Neutrophil (primary cell): Measurements from ENCODE around the gene PRR33.

ENCODE experiments used
- H3K27ac ChIP-seq: fragments of 200-600 bp; sonication (generic); 2 replicates; pipeline ENCODE4 v1.5.1; 2016; ENCODE audit warnings: mild to moderate bottlenecking, moderate library complexity
- H3K27me3 ChIP-seq: fragments of 200-600 bp; sonication (generic); 2 replicates; pipeline ENCODE4 v1.6.0; 2016; ENCODE audit warnings: mild to moderate bottlenecking
- H3K36me3 ChIP-seq: fragments of 200-600 bp; sonication (generic); 2 replicates; pipeline ENCODE4 v1.5.1; 2017
- H3K4me1 ChIP-seq, 2 experiments: fragments of 200-600 bp in 1 of 2; sonication (generic) in 1 of 2; 1 replicate in 1 of 2; 2 replicates in 1 of 2; pipeline versions ENCODE4 v1.5.1 to v1.6.1; 2013 to 2016; ENCODE audit warnings: low read depth in 1 of 2, low read length in 1 of 2, mild to moderate bottlenecking in 1 of 2, moderate library complexity in 1 of 2; ENCODE audit not compliant: control insufficient read depth in 1 of 2, insufficient read depth in 1 of 2
- H3K4me3 ChIP-seq, 2 experiments: fragments of 200-600 bp in 1 of 2; sonication (generic) in 1 of 2; 1 replicate in 1 of 2; 2 replicates in 1 of 2; pipeline ENCODE4 v1.5.1; 2013 to 2016; ENCODE audit warnings: low read depth in 1 of 2, low read length in 1 of 2, mild to moderate bottlenecking in 1 of 2, moderate library complexity in 1 of 2
- H3K9me3 ChIP-seq: fragments of 200-600 bp; sonication (generic); 2 replicates; pipeline ENCODE4 v1.5.1; 2016
- TF ChIP-seq, protein P1 (sequence below): fragments of 200-600 bp; sonication (generic); IDR thresholded peaks from 2 replicates; pipeline ENCODE4 v1.5.1; 2016; ENCODE audit warnings: antibody characterized with exemption

Gene PRR33

DNA sequence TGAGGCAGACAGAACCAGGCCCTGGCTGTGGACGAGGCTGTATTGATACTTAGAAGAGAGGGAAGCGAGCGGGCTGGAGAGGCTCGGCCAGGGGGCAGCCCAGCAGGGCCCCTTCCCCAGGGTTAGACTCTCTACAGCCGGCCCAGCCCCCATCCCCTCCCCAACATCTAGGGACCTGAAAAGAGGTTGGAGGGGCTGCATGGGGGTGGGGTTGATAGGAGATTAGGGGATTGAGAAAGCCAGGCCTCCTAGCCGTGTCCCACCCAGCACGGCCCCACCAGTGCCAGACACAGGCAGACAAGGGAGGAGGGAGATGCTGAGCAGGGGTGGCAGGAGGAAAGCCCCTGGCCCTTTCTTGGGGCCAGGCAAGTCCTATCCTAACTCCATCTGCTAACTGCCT lies 33.1 kb downstream of the PRR33 start:
- peak overlapping the region; percentile 100 for H3K27ac ChIP-seq
- H3K27me3 ChIP-seq = no peaks in the 10 kb centered on the region
- H3K36me3 ChIP-seq = peaks cover 90% of the 10 kb centered on the region
- no peaks in the 10 kb centered on the region for H3K9me3 ChIP-seq
- TF ChIP-seq, protein P1, sequence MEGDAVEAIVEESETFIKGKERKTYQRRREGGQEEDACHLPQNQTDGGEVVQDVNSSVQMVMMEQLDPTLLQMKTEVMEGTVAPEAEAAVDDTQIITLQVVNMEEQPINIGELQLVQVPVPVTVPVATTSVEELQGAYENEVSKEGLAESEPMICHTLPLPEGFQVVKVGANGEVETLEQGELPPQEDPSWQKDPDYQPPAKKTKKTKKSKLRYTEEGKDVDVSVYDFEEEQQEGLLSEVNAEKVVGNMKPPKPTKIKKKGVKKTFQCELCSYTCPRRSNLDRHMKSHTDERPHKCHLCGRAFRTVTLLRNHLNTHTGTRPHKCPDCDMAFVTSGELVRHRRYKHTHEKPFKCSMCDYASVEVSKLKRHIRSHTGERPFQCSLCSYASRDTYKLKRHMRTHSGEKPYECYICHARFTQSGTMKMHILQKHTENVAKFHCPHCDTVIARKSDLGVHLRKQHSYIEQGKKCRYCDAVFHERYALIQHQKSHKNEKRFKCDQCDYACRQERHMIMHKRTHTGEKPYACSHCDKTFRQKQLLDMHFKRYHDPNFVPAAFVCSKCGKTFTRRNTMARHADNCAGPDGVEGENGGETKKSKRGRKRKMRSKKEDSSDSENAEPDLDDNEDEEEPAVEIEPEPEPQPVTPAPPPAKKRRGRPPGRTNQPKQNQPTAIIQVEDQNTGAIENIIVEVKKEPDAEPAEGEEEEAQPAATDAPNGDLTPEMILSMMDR = no peak
- peak overlapping the region; percentile 16 to 81 for H3K4me3 ChIP-seq
- H3K4me1 ChIP-seq = peaks cover 88 to 98% of the 10 kb centered on the region in 2 experiments

DNA sequence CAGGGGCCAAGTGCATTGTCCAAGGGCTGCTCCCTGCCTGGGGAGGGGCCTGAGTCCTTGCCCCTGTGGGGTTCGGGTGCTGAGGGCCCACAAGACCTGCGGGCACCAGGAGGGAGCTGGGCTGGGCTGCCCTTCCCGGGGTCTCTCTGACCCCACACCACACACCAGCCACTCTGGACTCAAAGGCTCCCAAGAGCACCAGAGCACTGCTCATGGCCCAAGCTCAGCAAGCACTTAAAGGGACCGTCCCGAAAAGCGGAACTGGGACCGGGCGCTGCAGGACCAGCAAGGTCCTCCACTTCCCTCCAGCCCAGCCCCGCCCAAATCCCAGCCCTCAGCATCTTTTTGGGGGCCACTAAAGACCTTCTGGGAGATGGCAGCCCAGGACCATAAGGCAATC lies 33.5 kb downstream of the PRR33 start:
- peaks cover 86% of the 10 kb centered on the region for H3K36me3 ChIP-seq
- peak overlapping the region; percentile 100 for H3K27ac ChIP-seq
- peaks cover 84 to 94% of the 10 kb centered on the region in 2 experiments for H3K4me1 ChIP-seq

GRCh38 chr11:1857064-1857463 lies 34.6 kb downstream of the PRR33 start:
- Histone ChIP-seq H3K27ac (peak overlapping the region; percentile 100), H3K4me1 (peaks cover 83 to 89% of the 10 kb centered on the region in 2 experiments)

More for the DNA sequence above, 33.5 kb downstream of the PRR33 start:
- Histone ChIP-seq H3K9me3 (no peaks in the 10 kb centered on the region), H3K27me3 (no peaks in the 10 kb centered on the region), H3K4me3 (peak overlapping the region; percentile 16 to 81)
- TF ChIP-seq, protein P1 = no peak

GRCh38 chr11:1856306-1857005 lies 35.2 kb downstream of the PRR33 start:
- H3K4me1 ChIP-seq = peaks cover 83 to 89% of the 10 kb centered on the region in 2 experiments
- TF ChIP-seq, protein P1 = no peak
- no peaks in the 10 kb centered on the region for H3K27me3 ChIP-seq
- H3K27ac ChIP-seq = peak overlapping the region; percentile 100
- H3K9me3 ChIP-seq = no peaks in the 10 kb centered on the region
- peaks cover 71% of the 10 kb centered on the region for H3K36me3 ChIP-seq
- H3K4me3 ChIP-seq = peak overlapping the region in 1 of 2 experiments; percentile 81

More at GRCh38 chr11:1857064-1857463, 34.6 kb downstream of the PRR33 start:
- H3K4me3 ChIP-seq = peak overlapping the region in 1 of 2 experiments; percentile 81
- no peaks in the 10 kb centered on the region for H3K27me3 ChIP-seq
- TF ChIP-seq, protein P1 = no peak
- H3K9me3 ChIP-seq = no peaks in the 10 kb centered on the region
- H3K36me3 ChIP-seq = peaks cover 75% of the 10 kb centered on the region

DNA sequence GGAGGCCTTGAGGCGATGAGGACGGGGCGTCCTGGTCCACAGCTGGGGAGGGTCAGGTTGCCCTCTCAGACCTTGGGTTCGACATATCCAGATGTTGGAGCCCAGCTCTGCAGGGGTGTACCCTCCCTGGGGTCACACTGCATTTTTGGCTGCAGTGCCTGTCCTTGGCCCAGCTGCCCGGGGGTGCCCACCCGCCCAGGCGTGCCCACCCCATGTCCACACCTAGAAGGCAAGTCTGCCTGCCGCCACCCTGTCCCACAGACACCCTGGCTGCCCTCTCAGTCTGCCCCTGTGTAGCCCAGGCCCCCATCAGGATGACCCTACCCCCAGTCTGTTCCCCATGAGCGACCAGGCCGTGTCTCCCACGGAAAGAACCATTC lies 35.8 kb downstream of the PRR33 start:
- peaks cover 89% of the 10 kb centered on the region in 2 experiments for H3K4me1 ChIP-seq
- H3K36me3 ChIP-seq = peaks cover 66% of the 10 kb centered on the region
- no peaks in the 10 kb centered on the region for H3K9me3 ChIP-seq
- H3K27me3 ChIP-seq = no peaks in the 10 kb centered on the region
- H3K4me3 ChIP-seq = peak overlapping the region in 1 of 2 experiments; percentile 81
- H3K27ac ChIP-seq = peak overlapping the region; percentile 100
- TF ChIP-seq, protein P1 = no peak
